ENCODE results near the gene HSPA8.

The HSPA8 gene

DNA sequence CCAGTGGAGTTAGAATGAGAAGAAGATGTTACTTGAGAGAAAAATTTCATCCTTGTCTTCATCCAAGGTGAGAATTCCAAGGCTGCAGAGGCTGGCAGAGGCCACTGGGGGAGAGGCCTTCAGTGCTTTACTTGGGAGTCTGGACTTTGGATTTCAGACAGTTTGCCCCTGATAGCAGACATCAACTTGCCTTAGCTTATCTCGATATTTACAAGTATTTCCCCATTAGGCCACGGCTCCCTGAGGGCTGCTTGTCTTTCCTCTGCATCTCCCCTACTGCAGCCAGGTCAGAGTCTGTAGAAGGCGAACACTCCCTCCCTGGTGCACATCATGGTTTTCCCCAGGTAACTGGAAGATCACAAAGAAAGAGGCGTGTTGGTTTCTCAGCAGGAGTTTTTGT is 50.4 kb downstream of the HSPA8 start:
- Histone ChIP-seq H3K4me3 (no peak overlapping the region), H3K4me2 (no peak overlapping the region), H3K9me3 (replicated peaks in 1 of 11) (no peaks in the 10 kb centered on the region), H3K4me1 (peaks cover 0 to 11% (median 9%) of the 10 kb centered on the region in 10 experiments; a peak in 15 of 20 replicates), H4K20me1 (no peaks in the 10 kb centered on the region), H3K36me3 (no peaks in the 10 kb centered on the region), H3K27ac (no peak overlapping the region), H3K27me3 (no peaks in the 10 kb centered on the region), H3K9ac (no peak overlapping the region)
- TF ChIP-seq Cebpa-rat (IDR thresholded peaks at IDR 0.05): no peak

Data from BLaER1 treated with 17β-estradiol and CSF1 and Interleukin-3, amounts not matched to agents 10 nM and 100 nM (cell line).